GM19351 (cell line): ENCODE results near the gene CLMN.

Experiments used
- ATAC-seq: cut with Tn5 transposase; IDR thresholded peaks from one replicate; pipeline ENCODE4 v1.9.1; 2021; ENCODE audit warnings: mild to moderate bottlenecking, moderate library complexity; ENCODE audit not compliant: unreplicated experiment

CLMN gene, protein sequence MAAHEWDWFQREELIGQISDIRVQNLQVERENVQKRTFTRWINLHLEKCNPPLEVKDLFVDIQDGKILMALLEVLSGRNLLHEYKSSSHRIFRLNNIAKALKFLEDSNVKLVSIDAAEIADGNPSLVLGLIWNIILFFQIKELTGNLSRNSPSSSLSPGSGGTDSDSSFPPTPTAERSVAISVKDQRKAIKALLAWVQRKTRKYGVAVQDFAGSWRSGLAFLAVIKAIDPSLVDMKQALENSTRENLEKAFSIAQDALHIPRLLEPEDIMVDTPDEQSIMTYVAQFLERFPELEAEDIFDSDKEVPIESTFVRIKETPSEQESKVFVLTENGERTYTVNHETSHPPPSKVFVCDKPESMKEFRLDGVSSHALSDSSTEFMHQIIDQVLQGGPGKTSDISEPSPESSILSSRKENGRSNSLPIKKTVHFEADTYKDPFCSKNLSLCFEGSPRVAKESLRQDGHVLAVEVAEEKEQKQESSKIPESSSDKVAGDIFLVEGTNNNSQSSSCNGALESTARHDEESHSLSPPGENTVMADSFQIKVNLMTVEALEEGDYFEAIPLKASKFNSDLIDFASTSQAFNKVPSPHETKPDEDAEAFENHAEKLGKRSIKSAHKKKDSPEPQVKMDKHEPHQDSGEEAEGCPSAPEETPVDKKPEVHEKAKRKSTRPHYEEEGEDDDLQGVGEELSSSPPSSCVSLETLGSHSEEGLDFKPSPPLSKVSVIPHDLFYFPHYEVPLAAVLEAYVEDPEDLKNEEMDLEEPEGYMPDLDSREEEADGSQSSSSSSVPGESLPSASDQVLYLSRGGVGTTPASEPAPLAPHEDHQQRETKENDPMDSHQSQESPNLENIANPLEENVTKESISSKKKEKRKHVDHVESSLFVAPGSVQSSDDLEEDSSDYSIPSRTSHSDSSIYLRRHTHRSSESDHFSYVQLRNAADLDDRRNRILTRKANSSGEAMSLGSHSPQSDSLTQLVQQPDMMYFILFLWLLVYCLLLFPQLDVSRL

DNA sequence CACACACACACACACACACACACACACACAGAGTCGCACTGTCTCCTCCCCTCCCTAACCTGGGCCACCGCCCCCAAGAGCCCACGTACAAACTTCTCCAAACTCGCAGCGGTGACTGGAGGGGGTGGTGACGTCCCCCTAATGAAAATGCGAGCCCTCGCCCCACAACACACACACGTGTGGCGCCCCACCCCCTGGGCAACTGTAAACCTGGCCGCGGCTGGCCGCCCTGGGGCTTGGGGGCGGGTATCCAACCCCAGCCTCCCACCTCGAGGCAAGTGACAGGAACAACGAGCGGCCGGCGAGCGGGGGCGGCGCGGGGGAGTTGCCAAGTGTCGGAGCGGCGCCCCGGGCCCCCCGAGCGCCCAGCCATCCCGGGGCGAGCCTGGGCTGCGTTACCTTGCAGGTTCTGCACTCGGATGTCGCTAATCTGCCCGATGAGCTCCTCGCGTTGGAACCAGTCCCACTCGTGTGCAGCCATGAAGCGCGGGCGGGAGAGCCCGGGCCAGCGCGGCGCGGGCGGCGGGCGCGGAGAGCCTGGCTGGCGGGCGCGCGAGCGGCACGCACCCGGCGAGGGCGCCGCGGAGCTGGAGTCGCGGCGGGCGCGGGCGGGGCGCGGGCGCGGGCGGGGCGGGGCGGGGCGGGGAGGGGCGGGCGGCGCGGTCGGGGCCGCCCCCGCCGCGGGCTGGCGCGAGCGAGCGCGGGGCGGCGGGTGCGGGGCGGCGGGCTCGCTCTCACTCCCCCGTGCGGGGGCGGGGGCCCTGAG lies at the start of gene CLMN:
Gene CLMN (minus strand): TSS at position 597 of the 766 bp plus-strand sequence. CDS start 116 bp downstream, at position 481.
- ATAC-seq = peak; percentile 54

DNA sequence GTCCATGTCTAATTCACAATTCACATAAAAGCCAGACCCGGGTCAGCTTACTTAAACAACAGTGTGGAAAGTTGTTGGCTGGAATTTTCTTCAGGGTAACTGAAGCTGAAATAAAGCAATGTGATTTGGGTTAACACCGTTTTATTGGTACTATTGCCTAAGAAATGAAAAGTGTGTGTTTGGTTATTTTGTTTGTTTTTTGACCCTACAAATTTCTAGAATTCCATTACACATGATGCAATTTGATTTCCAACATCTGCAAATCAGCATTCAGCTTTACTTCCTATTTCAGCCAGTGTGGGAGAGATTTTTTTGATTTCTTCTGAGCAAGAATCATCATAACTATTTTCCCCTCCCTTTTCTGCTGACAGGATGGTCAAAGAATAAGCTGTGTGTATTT lies 45.7 kb upstream of the CLMN start:
- no peak for ATAC-seq

DNA sequence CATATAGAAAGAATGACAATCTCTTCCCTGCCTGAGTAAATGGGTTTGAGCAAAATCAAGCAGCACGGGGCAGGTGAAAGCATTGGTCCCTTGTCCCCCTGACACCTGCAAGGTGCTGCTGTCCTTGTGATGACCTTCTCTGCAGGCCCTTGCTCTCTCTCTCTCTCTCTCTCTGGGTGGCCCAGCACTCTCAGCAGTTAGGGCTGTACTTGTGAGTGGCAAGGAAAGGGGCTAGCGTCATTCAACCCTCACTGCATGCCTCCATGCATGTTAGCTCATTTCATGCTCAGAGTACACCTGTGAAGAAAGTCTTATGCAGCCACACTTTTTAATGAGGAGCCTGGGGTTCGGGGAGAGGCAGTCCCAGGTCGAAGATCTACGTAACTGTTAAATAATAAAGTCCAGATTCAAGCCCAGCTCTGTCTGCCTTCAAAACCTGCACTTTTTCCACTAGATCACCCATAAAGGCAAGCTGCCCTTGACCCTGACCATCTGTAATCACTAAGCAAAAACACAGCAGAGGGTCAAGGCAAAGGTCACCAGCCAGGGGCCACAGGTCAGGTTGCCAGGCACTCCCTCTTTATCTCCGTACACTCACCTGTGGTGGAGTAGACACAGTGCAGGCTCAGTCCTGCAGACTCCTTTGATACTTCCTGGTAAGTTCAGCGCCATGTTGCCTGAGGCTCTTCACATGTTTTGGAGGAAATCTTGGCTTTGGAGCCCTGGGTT lies 44.9 kb upstream of the CLMN start:
- no peak for ATAC-seq

DNA sequence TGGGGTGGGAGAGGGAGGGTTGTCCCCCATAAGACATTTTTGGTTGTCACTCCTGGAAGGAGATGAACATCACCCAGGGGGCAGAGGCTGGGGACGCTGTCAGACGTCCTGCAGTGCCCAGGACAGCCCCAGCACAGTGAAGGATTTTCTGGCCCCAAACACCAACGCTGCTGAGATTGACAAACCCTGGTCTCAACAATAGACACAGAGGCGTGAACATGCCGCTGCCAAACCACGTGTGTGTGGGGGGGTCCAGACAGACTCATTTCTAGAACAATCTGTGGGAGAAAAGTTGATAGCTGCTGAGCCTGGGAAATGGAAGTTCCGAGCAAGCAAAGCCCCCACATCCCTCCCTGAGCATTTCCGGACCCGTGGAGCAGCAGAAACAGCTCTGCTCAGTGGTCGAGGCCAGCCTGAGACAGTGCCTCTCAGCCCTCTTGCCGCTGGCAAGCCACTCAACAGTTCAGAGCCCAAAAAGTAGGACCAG lies 43.8 kb upstream of the CLMN start:
- peak; percentile 38 for ATAC-seq

DNA sequence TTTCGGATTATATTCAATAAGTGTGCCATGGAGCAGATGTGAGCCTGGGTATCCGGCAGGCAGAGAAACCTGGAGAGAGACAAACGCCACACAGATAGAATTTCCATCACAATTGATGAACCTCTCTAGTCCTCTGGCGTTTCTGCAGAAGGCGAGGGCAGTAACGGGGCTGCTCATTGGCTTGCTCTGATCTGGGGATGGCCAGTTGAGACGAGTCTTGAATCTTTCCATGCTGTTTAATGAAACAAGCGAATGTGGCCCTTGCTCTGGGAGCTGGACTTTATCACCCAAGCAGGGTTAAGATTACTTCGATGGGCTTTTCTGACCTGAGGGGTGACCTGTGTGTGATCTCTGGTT lies 42.4 kb upstream of the CLMN start:
- ATAC-seq = no peak

DNA sequence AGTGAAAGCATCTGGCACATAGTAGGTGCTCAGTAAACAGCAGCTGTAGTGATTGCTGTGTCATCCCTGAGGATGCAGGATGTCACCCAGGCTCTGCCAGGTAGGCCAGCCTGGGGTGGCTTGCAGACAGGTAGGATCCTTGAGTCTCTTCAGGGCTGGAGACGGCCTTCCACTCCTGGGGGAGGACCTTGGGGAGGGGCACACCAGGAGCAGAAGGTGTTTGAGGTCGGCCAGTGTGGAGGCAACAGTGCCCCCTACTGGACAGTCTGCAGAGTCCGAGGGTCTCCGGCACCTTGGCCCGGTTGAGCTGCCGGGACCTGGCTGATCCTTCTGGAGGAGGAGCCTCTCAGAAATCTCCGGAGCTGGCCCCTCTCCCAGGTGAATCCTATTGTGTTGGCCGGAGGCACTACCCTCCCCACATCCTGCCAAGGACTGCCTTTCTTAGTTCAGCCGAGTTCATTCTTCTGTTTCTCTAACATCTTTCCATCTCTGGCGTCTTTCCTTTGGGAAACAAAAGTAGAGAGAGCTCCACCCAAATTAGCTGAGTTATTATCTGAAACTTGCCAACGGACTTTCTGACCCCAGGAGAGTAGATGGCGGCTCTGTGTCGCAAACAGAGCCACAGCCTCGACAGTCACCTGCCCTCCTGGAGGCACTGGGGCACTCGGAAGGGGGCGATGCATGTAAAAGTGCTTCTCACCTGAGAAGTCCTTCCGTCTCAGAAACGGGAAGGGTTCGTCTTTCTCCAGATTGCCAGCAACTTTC lies 41.8 kb upstream of the CLMN start:
- peak; percentile 62 for ATAC-seq

DNA sequence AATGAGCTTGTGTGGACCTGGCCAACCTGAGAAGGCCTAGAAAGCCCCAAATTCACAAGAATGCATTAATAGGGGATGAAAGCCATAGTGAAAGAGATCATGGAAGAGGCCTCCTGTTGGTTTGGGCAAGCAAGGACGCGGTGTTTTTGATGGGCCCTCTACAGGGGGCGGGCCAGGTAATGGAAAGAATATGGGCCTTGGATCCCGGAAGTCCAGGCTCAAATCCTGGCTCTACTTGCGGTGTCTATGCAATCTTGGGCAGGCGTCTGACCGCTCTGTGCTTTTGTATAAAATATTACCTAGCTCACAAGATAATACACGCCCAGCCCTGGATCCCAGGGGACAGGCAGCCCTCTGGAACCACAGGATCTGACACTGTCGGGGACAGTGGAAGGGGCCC lies 41.1 kb upstream of the CLMN start:
- no peak for ATAC-seq

DNA sequence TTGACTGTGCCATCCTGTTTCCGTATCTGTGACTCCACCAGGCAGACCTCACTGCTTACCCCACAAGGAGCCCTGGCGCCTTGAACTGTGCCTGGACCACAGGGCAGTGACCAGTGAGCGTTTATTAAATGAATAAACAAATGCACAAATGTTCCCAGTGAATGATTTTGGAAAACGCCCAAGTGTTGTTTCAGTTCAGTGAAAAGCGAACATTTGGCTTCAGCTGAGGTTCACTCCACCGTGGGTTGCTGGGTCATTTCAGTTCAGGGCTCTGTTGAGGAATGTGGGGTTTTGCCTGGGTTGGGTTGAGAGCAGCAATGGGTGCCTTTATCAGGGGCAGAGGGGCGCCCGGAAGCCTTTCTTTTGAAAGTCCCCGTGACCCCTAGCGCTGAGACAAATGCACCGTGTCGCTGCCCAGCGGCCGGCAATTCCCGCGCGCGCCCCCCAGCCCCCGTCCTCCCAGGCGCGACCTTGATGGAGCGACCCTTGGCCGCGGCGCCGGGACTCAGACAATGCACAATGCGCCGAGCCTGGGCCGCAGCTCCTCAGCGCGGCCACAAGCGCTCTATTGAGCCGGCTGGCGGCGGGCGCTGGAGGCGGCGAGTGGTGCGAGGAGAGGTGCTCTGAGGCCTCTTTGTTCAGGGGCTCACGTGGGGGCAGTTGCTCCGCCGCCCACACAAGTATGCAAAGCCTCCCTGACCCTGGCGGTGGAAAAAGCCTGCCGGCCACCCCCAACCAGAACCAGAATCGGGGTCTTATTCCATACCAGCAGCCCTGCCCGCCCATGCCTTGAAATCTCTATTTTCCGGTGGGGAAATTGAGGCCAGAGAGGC lies 40.5 kb upstream of the CLMN start:
- no peak for ATAC-seq

DNA sequence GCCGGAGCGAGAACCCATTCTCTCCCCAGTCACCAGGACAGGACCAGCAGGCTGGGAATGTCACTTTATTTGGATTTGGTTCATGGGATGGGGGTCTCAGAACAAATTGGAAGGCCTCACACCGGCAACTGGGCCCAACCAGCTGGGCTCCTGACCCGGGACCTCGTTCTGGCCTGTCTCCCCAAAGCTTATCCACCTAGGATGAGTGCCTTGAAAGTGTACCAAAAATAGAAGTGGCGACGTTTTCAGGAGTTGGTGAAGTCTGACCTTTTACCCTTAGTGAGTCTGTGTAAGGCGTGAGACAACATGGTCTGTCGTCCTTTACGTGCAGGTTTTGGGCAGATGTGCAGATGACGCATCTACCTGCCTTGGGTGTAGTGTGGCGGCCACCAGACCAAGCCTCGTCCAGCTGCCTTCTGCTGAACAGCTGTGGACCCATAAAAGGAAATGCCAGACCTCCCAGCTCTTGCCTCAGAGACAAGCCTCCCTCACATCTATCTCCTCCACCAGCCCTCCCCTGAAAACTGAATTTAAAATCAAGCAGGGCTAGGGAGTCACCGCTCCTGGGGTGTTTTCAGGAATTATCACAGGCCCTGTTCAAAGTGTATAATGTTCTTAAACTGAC lies 36.6 kb upstream of the CLMN start:
- no peak for ATAC-seq

DNA sequence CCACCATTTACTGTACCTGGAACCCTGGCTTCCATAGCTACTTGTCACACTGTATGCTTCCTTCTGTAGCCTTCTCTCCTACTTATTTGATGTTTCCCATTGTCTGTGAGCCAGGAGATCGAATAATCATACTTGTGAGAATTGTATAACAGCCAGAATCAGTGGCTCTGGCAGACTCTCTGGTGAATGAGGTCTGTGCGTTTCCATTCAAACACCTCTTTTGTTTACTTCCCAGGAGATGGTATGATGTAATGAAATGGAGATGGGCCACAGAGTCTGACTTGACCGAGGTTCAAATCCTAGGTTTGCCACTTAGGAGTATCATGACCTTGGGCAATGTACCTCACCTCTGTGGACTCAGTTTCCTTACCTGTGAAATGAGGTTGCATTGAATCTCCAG lies 35.7 kb upstream of the CLMN start:
- ATAC-seq = no peak

DNA sequence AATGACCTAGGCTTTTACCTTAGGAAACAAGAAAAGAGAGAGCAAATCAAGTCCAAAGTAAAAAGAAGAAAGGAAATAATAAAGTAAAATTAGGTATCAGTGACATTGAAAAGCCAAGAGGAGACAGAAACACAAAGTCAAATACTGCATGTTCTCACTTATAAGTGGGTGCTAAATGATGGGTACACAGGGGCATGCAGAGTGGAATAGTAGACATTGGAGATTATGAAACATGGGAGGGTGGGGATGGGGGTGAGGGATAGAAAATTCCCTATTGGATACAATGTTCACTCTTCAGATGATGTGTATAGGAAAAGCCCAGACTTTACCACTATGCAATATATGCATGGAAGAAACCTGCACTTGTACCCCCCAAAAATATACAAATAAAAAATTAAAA lies 35.1 kb upstream of the CLMN start:
- no peak for ATAC-seq

DNA sequence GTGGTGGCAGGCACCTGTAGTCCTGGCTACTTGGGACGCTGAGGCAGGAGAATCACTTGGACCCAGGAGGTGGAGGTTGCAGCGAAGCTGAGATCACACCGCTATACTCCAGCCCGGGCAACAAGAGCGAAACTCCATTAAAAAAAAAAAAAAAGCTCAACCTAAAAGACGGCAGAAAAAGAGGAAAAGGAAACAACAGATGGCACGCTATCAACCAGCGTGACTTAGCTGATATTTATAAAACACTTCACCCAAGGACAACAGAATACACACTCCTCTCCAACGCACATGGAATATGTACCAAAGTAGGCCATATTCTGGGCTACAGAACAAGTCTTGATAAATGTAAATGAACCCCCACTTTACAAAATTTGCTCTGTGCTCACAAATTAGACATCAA lies 34.0 kb upstream of the CLMN start:
- ATAC-seq = no peak

DNA sequence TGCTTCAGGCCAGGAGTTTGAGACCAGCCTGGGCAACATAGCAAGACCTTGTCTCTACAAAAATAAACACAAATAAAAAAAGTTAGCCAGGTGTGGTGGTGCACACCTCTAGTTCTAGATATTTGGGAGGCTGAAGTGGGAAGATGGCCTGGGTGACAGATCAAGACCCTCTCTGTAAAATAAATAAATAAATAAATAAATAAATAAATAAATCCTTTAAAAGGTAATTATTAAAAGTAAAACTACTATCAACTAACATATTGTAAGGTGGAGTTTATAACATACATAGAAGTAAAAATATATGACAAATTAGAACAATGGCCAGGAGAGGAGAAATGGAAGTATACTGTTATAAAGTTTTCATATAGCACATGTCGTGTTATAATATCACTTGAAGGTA lies 33.3 kb upstream of the CLMN start:
- ATAC-seq = no peak

DNA sequence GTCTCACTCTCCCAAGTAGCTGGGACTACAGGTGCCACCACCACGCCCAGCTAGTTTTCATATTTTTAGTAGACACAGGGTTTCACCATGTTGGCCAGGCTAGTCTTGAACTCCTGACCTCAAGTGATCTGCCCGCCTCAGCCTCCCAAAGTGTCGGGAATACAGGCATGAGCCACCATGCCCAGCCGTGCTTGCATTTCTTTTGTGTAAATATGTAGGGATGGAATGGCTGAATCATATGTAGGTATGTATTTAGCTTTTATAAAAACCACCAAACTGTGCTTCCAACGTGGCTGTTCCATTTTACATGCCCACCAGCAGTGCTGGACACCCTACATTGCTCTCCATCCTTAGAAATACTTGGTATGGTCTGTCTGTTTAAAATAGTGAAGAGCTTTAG lies 32.8 kb upstream of the CLMN start:
- ATAC-seq = no peak

DNA sequence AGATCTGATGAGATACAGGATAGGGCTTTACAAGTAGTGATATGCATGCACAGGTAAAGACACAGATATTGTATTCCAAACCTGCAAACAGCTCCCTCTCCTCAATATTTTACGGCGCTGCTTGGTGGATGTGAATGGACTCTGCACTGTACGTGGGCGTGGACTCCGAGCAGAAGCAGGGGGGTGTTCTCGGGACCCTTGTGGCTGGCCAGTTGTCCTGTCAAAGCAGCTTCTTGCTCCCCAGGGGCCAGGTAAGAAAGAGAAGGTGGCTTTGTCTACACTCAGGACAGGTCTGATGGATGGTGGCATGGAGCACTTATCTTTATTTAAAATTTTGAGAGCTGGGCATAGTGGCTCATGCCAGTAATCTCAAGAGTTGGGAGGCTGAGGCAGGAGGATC lies 29.5 kb upstream of the CLMN start:
- ATAC-seq = no peak

DNA sequence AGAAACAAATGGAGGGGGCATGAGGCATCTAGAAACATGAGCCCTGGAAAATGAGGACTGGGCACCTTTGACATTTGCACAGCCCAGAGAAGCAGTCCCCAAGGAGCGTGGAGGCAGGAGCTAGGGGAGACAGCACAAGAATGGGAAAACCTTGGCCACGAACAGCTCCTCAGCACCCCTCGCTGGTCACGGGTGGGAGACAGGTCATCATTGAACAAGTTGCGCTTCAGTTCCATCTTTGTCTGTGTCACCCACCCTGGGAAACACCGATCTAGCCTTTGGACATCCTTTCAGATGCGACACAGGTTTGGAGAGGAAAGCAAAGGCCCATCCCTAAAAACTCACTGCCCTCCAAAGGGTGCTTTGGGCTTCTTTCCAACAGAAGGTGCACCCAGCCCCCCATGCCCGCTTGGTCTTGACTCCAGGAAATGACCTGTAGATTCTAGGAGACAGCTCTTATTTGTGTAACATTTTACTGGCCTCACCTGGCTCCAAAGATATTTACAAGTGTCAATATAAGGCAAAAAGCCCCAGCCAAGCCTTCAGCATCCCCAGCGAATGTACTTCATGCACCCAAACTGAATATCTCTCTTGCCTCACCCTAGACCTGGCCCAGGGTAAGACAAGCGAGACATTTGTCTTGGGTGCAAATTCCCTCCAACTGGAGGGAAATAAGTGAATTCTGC lies 28.8 kb upstream of the CLMN start:
- no peak for ATAC-seq

DNA sequence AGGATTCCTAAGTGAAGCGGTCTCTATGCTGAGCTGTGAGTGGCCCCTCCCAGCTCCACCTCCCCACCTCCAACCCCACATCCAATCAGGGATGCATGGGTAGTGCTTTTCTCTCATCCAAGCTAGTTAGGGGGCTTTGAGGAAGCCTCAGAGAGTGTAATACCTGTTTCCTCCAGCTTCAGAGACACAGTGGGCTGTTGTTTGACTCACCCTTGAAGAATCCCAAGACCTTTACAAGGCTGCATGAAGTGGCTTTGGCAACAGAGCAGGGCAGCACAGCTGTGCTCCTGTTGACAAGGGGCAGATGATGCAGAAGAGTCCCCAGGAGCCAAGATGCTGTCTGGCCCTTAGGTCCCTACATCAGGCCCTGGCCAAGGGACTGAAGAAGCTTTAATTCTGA lies 27.1 kb upstream of the CLMN start:
- no peak for ATAC-seq

DNA sequence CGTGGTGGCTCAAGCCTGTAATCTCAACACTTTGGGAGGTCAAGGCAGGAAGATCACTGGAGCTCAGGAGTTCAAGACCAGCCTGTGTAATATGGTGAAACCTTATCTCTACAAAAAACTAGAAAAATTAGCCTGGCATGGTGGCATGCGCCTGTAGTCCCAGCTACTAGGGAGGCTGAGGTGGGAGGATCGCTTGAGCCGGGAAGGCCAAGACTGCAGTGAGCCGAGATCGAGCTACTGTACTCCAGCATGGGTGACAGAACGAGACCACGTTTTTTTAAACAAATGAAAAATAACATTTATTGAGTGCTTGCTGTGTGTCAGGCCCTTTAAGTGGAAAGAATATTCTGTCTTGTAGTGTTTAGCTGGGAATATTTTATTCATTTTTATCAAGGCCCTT lies 26.6 kb upstream of the CLMN start:
- no peak for ATAC-seq
